ENCODE measurements around the gene PROSER2. TPM values are rescaled to one million over a fixed set of nuclear protein-coding genes. Genes with fewer than 3 reads are reported as not detected.
A peak's percentile ranks its signal among the peaks of the same experiment; 100 is the strongest.

PROSER2 gene
- total and polyA plus RNA-seq, 2 of the 13 experiments (the other 11 are each of a cell fraction or from before 2014, with no cell fraction given), result 6.9 to 7.7 TPM

DNA sequence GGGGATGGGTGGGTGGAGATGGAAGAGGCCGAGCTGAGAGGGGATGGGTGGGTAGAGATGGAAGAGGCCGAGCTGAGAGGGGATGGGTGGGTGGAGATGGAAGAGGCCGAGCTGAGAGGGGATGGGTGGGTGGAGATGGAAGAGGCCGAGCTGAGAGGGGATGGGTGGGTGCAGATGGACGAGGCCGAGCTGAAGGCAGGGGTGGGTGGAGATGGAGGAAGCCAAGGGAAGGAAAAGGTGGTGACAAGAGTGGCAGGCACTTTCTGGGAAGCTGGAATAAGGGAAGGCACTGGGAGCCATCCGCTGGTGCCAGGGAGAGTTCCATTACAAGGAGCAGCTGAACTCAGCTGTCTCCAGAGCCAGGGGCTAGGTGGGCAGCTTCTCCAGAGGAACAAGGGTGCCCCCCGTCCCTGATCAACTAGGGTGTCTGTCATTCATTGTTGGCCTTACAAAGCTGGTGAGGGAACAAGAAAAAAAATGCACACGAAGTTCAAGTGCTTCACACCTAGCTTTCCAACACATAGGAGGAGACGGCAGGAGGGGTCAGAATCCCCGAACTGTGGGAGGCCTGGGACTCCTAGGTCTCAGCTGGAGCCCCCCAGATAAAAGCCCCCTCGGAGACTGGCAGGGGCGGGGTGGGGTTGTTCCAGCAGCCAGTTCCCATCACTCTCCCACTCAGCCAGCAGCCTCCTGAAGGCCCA is 62.4 kb downstream of the PROSER2 start:
- no peak for DNase-seq (ENCODE audit: low spot score)
- BruUV-seq (replicated peaks), result no TSS peak
- H3K4me2 ChIP-seq (ENCODE audit: low read depth, low read length), result peak overlapping the region; percentile 24; the same call in 1 of the 2 replicates
- H3K9ac ChIP-seq (ENCODE audit: insufficient read depth, low read depth, low read length), result no peak overlapping the region
- H3K4me3 ChIP-seq (replicated peaks in 1 of 3; ENCODE audit: insufficient read depth in 1 of 3, low read depth in 2 of 3, low read length in 3 of 3), result no peak overlapping the region
- no peak for FAIRE-seq
- ATAC-seq, result no peak
- H3K27me3 ChIP-seq (ENCODE audit: control insufficient read depth in 1 of 2, insufficient read depth in 2 of 2, low read length in 2 of 2), result 0 out of 5 replicates have a peak, but pooled peaks cover 0 to 2% of the 10 kb centered on the region in 2 experiments
- H3K9me3 ChIP-seq (ENCODE audit: low read length), result no peaks in the 10 kb centered on the region
- H2AFZ ChIP-seq (ENCODE audit: low read length), result no peak overlapping the region
- TF ChIP-seq DNMT3B (CRISPR knock-in tag; conservative IDR thresholded peaks at IDR 0.05), result no peak
- 0 out of 2 replicates have a peak, but pooled peaks have one; percentile 33 for TF ChIP-seq EED (CRISPR knock-in tag; IDR thresholded peaks at IDR 0.05)
- H3K27ac ChIP-seq (ENCODE audit: extremely low read length, insufficient read depth, low read length), result no peak overlapping the region
- H4K20me1 ChIP-seq (ENCODE audit: insufficient read depth, low read length), result no peaks in the 10 kb centered on the region
- ChIA-PET CTCF (ENCODE audit: low intra/inter-chr PET ratio, low total read pairs) (no interaction called here), POLR2A (interaction anchor here (0.9 to 1.3 kb wide), 2 partner anchors 10 to 11 kb away, joined by 3 to 5 read pairs; no protein-coding TSS in a partner anchor)
- in situ Hi-C loops (cut with HindIII; ENCODE audit: extremely low pct_ligation_motif_present, low pct_unique_long_range_greater_than_20kb), result no loop called here
- WGBS (ENCODE audit: low lambda C conversion rate), result 43% methylated on average over 13 of the region's 13 CpGs
- H3K36me3 ChIP-seq (replicated peaks in 1 of 2; ENCODE audit: control insufficient read depth in 1 of 2, insufficient read depth in 2 of 2, low read length in 2 of 2), result no peaks in the 10 kb centered on the region
- intact Hi-C loops (cut with micrococcal nuclease; ENCODE audit: unreplicated experiment), result no loop called here
- peaks cover 31% of the 10 kb centered on the region for H3K4me1 ChIP-seq (ENCODE audit: insufficient read depth, low read length)
- no peaks in the 10 kb centered on the region for H3K79me2 ChIP-seq (ENCODE audit: insufficient read depth, low read length)

- CTCF ChIA-PET (ENCODE audit: low intra/inter-chr PET ratio, low total read pairs), result no interaction called here
- in situ Hi-C loops (cut with HindIII; ENCODE audit: extremely low pct_ligation_motif_present, low pct_unique_long_range_greater_than_20kb), result no loop called here
- peak; percentile 22; the same call in 2 of the 3 replicates for ATAC-seq
- H3K9ac ChIP-seq (ENCODE audit: insufficient read depth, low read depth, low read length), result no peak overlapping the region
- no peak overlapping the region for H3K4me3 ChIP-seq (replicated peaks in 1 of 3; ENCODE audit: insufficient read depth in 1 of 3, low read depth in 2 of 3, low read length in 3 of 3)
- no peak overlapping the region for H3K27ac ChIP-seq (ENCODE audit: extremely low read length, insufficient read depth, low read length)
- no peak overlapping the region for H2AFZ ChIP-seq (ENCODE audit: low read length)
- no peak for DNase-seq (ENCODE audit: low spot score)
- H3K4me1 ChIP-seq (ENCODE audit: insufficient read depth, low read length), result peaks cover 26% of the 10 kb centered on the region
- H3K36me3 ChIP-seq (replicated peaks in 1 of 2; ENCODE audit: control insufficient read depth in 1 of 2, insufficient read depth in 2 of 2, low read length in 2 of 2), result no peaks in the 10 kb centered on the region
- intact Hi-C loops (cut with micrococcal nuclease; ENCODE audit: unreplicated experiment), result no loop called here
- H3K9me3 ChIP-seq (ENCODE audit: low read length), result no peaks in the 10 kb centered on the region
- 0 out of 5 replicates have a peak, but pooled peaks cover 0 to 2% of the 10 kb centered on the region in 2 experiments for H3K27me3 ChIP-seq (ENCODE audit: control insufficient read depth in 1 of 2, insufficient read depth in 2 of 2, low read length in 2 of 2)
- BruUV-seq (replicated peaks), result no TSS peak
- POLR2A ChIA-PET, result interaction anchor here (0.9 to 1.3 kb wide), 2 partner anchors 10 to 11 kb away, joined by 3 to 5 read pairs; no protein-coding TSS in a partner anchor
- H3K4me2 ChIP-seq (ENCODE audit: low read depth, low read length), result 0 out of 2 replicates have a peak overlapping the region, but pooled peaks have one; percentile 20
- TF ChIP-seq EED (CRISPR knock-in tag; IDR thresholded peaks at IDR 0.05), result 0 out of 2 replicates have a peak, but pooled peaks have one; percentile 8
- TF ChIP-seq ZNF260 (CRISPR knock-in tag; IDR thresholded peaks at IDR 0.05; ENCODE audit: borderline replicate concordance, low read depth), result no peak
- TF ChIP-seq HINFP (CRISPR knock-in tag; IDR thresholded peaks at IDR 0.05; ENCODE audit: low read depth), result no peak
- TF ChIP-seq IRX3 (CRISPR knock-in tag; IDR thresholded peaks at IDR 0.05; ENCODE audit: borderline replicate concordance, low read depth), result no peak
- no peak for TF ChIP-seq ZNF329 (CRISPR knock-in tag; IDR thresholded peaks at IDR 0.05; ENCODE audit: low read depth)
- TF ChIP-seq ATF5 (CRISPR knock-in tag; IDR thresholded peaks at IDR 0.05; ENCODE audit: low read depth), result no peak
- TF ChIP-seq, protein P1, sequence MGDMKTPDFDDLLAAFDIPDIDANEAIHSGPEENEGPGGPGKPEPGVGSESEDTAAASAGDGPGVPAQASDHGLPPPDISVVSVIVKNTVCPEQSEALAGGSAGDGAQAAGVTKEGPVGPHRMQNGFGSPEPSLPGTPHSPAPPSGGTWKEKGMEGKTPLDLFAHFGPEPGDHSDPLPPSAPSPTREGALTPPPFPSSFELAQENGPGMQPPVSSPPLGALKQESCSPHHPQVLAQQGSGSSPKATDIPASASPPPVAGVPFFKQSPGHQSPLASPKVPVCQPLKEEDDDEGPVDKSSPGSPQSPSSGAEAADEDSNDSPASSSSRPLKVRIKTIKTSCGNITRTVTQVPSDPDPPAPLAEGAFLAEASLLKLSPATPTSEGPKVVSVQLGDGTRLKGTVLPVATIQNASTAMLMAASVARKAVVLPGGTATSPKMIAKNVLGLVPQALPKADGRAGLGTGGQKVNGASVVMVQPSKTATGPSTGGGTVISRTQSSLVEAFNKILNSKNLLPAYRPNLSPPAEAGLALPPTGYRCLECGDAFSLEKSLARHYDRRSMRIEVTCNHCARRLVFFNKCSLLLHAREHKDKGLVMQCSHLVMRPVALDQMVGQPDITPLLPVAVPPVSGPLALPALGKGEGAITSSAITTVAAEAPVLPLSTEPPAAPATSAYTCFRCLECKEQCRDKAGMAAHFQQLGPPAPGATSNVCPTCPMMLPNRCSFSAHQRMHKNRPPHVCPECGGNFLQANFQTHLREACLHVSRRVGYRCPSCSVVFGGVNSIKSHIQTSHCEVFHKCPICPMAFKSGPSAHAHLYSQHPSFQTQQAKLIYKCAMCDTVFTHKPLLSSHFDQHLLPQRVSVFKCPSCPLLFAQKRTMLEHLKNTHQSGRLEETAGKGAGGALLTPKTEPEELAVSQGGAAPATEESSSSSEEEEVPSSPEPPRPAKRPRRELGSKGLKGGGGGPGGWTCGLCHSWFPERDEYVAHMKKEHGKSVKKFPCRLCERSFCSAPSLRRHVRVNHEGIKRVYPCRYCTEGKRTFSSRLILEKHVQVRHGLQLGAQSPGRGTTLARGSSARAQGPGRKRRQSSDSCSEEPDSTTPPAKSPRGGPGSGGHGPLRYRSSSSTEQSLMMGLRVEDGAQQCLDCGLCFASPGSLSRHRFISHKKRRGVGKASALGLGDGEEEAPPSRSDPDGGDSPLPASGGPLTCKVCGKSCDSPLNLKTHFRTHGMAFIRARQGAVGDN (CRISPR knock-in tag; IDR thresholded peaks at IDR 0.05), result 0 out of 2 replicates have a peak, but pooled peaks have one; percentile 6
- no peaks in the 10 kb centered on the region for H4K20me1 ChIP-seq (ENCODE audit: insufficient read depth, low read length)
- no peaks in the 10 kb centered on the region for H3K79me2 ChIP-seq (ENCODE audit: insufficient read depth, low read length)
- no peak for FAIRE-seq
- WGBS (ENCODE audit: low lambda C conversion rate), result 20% methylated on average over 3 of the region's 6 CpGs
Measured at GRCh38 chr10:11886138-11886474, 63.0 kb downstream of the PROSER2 start.

All from HepG2 (cell line).